ENCODE results near the gene SPOCK1.
"Not testable (repeated sequence)": the region's sequence is repeated elsewhere in the genome, so short reads cannot be mapped to it uniquely, and the experiment has no call there.

Gene SPOCK1

DNA sequence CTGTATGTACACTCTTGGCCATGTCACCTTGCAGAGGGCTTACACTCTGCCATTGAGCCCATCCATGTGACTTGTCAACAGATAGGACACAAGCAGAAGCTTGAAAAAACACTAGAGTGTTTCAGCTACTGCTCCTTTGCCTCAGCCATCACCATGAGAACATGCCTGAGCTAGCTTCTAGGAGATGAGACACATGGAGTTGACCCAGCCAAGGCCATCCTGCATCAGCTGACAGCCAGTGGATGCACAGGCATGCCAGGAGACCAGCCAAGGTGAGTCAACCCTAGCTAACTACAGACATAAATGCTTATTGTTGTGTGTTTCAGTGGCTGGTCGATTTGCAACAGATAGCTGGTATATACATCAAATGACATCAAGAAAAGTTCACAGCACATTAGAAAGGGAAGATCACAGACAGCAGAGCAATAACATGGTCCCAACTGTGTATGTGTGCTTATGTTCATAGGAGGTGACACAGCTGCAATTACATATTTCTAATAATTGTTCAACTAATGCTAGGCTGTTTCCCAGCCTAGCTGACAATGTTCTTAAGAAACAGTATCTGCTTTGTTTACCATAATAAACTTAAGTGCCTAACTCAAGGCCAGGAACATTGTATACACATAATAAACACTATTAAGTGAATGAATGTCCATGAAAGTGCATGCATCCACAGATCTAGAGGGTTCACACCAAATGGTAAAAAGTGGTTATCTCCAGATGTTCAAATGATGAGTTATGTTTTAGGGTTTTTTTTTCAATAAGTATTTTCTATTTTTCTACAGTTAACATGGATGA, 105.7 kb downstream of the SPOCK1 start:
- DNase-seq, result no peak

DNA sequence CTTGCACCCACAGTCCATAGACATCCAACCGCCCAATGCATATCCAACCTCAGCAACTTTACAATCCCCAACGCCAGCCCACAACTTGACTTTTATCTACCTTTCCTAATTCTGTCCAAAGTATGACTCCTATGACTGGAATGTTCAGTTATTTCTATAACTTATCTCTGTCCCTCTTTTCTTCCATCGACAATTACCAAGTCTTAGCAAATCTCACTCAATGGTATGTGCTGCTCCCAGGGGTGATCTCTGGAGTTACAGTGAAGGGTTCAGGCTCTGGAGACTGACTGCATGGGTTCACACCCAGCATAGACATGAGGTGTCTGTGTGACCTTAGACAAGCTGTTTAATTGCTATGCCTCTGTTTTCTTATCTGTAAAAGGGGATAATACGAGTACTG, 106.9 kb downstream of the SPOCK1 start:
- no peak for DNase-seq

DNA sequence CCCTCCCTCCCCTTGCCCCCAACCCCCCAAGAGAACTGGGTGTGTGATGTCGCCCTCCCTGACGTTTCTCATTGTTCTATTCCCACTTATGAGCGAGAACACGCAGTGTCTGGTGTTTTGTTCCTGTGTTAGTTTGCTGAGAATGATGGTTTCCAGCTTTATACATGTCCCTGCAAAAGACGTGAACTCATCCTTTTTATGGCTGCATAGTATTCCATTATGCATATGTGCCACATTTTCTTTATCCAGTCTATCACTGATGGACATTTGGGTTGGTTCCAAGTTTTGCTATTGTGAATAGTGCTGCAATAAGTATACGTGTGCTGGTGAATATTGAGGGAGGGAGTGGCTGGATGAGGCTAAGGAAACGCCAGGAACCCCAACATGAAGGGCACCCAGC, 108.1 kb downstream of the SPOCK1 start:
- not testable (repeated sequence) for DNase-seq

DNA sequence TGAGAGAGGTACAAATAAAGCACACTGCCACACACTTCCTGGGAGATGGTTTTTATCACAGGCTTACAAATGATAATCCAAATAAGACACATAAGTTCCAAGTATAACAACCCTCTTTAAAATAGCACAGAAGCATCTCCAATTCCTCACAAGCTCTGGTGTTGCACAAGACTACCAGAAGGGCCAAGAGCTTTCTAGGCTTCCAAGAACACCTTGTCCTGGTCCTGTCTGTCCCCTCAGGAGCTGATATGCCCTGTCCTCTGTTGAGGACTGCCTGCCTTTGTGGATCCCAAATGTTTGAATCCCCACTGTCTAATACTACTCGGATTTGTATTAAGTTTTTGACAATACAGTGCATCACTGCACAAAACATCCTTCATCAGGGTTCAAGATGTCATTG, 110.1 kb downstream of the SPOCK1 start:
- no peak for DNase-seq

DNA sequence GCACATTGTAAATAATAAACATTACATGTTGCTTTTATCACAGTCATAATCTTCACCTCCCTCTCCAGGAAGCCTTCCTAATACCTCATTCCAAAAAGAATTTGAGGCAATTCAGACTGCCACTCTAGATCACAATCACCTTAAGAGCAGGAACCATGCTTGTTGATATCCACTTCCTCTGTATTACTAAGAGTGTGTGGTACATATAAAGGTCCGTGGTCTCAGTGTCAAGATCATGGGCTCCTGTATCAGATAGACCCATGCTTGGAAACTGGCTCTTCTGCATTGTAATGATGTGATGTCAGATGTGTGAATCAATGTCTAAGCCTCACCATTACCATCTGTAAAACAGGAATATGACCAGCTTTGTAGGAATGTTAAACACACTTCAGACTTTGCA, 114.1 kb downstream of the SPOCK1 start:
- no peak for DNase-seq

DNA sequence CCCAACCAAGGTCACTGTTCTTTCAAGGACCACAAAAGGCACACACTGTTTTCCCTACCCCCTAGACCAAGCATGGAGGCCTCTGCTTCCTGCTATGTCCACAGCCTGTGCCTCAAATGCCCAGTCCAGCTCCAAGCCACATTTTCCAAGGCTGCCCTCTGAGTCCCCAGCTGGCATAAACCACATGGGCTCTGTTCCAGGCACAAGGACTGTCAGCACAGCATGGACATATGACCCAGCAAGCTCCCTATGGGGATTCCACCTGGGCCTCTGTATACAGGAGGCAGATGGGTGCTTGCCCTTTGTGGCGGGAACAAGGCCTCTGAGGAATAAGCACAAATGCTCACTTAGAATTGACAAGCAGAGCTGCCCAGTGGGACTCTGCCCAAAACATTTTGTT, 115.2 kb downstream of the SPOCK1 start:
- no peak for DNase-seq

DNA sequence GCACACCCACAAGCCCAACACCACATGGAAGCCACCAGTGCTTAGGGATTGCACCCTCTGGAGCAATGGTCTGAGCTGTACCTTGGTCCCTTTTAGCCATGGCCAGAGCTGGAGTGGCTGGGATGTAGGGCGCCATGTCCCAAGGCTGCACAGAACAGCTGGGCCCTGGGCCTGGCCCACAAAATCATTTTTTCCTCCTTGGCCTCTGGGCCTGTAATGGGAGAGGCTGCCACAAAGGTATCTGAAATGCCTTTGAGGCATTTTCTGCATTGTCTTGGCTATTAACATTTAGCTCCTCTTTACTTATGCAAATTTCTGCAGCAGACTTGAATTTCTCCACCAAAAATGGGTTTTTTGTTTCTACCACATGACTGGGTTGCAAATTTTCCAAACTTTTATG, 117.6 kb downstream of the SPOCK1 start:
- no peak for DNase-seq

GRCh38 chr5:137379555-137380286, 119.4 kb downstream of the SPOCK1 start:
- no peak for DNase-seq

GRCh38 chr5:137375741-137376526, 123.2 kb downstream of the SPOCK1 start:
- no peak for DNase-seq

- no peak for DNase-seq
Observed at GRCh38 chr5:137374110-137374714, 124.9 kb downstream of the SPOCK1 start.

- no peak for DNase-seq
Observed at GRCh38 chr5:137372773-137373160, 126.4 kb downstream of the SPOCK1 start.

GRCh38 chr5:137372016-137372772, 126.9 kb downstream of the SPOCK1 start:
- no peak for DNase-seq

GRCh38 chr5:137370096-137371071, 128.7 kb downstream of the SPOCK1 start:
- DNase-seq, result no peak

- DNase-seq, result no peak
Observed at GRCh38 chr5:137368651-137369050, 130.5 kb downstream of the SPOCK1 start.

GRCh38 chr5:137367951-137368350, 131.2 kb downstream of the SPOCK1 start:
- no peak for DNase-seq

- no peak for DNase-seq
Observed at GRCh38 chr5:137366526-137366925, 132.6 kb downstream of the SPOCK1 start.

DNA sequence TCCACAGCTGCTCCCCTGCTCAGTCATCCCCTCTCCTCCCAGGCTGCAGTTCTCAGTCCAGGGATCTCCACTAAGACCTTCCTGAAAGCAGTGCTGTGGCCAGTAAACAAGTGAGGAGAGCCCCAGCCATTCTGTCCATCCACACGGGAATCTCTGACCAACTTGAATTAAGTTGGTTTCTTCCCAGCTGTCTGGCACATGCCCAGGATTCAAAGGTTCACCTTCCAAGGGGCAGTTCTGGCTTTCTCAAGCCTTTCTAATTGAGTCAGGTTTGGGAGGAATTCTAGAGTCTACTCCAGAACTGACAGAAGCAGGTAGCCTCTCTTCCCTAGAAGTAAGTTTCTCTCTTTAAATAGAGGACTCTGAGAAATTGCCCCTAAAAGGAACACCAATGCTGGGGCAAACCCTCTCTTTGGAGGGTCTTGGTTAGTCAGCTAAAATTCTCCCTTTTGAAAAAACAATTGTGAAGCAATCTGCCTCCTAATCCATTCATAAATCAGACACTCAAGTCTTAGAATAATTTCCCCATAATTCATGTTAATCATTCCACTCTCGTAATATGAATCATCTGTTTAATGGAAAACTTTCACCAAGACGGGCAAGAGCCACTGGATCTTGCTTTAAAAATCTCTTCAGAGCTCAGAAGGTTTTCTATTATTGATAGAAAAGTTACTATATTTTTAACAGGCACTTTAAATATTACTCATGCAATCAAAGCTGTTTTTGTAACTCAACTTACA, 133.8 kb downstream of the SPOCK1 start:
- DNase-seq, result no peak

- no peak for DNase-seq
Observed at GRCh38 chr5:137361280-137361679, 137.8 kb downstream of the SPOCK1 start.

- DNase-seq, result no peak
Observed at GRCh38 chr5:137360607-137361006, 138.5 kb downstream of the SPOCK1 start.

GRCh38 chr5:137359941-137360340, 139.2 kb downstream of the SPOCK1 start:
- DNase-seq, result no peak

Measured in CD4-positive, alpha-beta T cell treated with Interferon gamma for 1 hour (primary cell).